Measurements from ENCODE around the gene APOBEC3C.

DNA sequence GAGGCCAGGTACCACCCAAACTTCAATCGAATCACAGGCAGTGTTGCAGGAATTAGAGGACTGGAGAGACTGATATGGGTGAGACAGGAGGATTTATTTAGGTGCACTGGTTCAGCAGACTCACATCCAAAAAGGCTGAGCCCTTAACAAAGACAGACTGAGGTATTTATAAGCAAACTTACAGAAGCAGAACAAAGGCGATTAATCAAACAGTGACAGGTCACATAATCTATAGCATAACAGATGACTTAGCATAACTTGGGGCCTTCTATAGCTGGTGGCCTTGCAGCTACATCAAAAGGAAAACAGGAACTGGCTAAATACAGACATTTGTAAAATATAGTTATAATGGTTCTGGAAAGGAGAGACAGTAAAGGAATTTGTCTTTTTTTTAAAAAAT is 29.8 kb upstream of the APOBEC3C start:
- no peak for TF ChIP-seq EZH2phosphoT487 (IDR thresholded peaks at IDR 0.05; ENCODE audit: insufficient read depth, low read depth)
- TF ChIP-seq EZH2 (IDR thresholded peaks at IDR 0.05; ENCODE audit: insufficient read depth, poor library complexity, severe bottlenecking): no peak
